ENCODE data around the gene TIAM2. TPM values are rescaled to one million over a fixed set of nuclear protein-coding genes. Genes with fewer than 3 reads are reported as not detected.

The TIAM2 gene
- total RNA-seq, 4 donors from 2014 or later = 25.7 to 77.1 (median 56.6) TPM

DNA sequence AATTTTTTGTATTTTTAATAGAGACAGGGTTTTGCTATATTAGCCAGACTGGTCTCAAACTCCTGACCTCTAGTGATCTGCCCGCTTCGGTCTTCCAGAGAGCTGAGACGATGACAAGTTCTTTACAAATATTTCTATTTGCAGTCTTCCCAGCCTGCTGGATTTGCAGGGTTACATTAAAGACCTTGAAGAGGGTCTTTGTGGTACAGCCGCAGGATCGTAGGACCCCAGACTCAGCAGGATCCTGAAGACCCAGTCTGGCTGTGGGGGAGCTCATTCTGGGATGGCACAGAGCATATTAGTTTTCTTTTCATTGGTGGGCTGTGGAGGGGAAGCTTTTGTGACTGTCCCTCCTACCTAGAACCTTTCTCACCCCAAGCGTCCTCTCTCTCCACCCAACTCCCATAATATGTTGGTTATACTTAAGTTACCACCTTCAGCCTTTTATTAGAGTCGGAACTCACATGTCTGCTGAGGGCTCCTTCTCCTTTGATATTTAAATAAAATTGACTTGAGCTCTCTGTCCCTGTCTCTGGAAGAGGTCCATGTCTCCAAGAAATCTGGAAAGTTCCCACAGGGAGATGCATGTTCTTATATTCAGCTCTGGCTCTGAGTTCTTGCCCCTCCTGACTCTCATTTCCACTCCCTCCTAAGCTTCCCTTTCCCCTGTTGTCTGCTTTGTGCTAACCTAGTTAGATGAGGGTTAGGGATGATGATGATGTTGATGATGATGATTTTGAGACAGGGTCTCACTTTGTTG is 72.0 kb downstream of the TIAM2 start:
- no peaks in the 10 kb centered on the region for H3K27me3 ChIP-seq
- intact Hi-C loops (cut with DNase I; ENCODE audit: low total_unique reads) = no loop called here
- H3K4me1 ChIP-seq = no peaks in the 10 kb centered on the region
- TF ChIP-seq POLR2A (IDR thresholded peaks at IDR 0.05) = no peak
- TF ChIP-seq, protein P1, sequence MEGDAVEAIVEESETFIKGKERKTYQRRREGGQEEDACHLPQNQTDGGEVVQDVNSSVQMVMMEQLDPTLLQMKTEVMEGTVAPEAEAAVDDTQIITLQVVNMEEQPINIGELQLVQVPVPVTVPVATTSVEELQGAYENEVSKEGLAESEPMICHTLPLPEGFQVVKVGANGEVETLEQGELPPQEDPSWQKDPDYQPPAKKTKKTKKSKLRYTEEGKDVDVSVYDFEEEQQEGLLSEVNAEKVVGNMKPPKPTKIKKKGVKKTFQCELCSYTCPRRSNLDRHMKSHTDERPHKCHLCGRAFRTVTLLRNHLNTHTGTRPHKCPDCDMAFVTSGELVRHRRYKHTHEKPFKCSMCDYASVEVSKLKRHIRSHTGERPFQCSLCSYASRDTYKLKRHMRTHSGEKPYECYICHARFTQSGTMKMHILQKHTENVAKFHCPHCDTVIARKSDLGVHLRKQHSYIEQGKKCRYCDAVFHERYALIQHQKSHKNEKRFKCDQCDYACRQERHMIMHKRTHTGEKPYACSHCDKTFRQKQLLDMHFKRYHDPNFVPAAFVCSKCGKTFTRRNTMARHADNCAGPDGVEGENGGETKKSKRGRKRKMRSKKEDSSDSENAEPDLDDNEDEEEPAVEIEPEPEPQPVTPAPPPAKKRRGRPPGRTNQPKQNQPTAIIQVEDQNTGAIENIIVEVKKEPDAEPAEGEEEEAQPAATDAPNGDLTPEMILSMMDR (IDR thresholded peaks at IDR 0.05) = no peak
- no peak overlapping the region for H3K4me3 ChIP-seq
- DNase-seq = no peak
- no peaks in the 10 kb centered on the region for H3K9me3 ChIP-seq
- H3K27ac ChIP-seq = no peak overlapping the region
- no peaks in the 10 kb centered on the region for H3K36me3 ChIP-seq

DNA sequence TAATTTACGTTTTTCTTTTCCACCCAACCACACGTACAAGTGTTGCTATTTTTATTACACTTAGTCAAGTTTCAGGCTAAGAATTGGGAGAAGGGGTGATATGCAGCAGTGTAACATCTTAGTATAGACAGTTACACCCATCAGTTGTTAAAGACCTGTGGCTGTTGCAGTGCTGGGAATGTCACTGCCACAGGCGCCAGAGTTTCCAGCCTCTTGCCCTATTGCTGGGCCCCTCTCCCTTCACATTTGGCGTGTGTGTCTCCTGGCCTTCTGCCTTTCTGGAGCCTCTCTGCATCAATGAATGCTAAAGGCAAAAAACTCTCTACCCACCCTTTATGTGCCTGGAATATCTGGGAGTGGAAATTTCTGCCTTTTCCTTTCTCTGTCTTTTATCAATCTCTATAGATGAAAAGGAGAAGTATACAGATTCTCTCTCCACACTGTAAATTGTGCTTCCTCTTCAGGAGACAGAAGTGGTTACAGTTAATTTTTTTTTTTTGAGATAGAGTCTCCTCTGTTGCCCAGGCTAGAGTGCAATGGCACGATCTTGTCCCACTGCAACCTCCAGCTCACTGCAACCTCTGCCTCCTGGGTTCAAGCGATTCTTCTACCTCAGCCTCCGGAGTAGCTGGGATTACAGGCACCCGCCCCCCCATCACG is 73.0 kb downstream of the TIAM2 start:
- intact Hi-C loops (cut with DNase I; ENCODE audit: low total_unique reads) = no loop called here
- Histone ChIP-seq H3K36me3 (no peaks in the 10 kb centered on the region), H3K4me1 (no peaks in the 10 kb centered on the region), H3K27ac (no peak overlapping the region), H3K4me3 (no peak overlapping the region), H3K9me3 (no peaks in the 10 kb centered on the region), H3K27me3 (no peaks in the 10 kb centered on the region)
- no peak for TF ChIP-seq POLR2A (IDR thresholded peaks at IDR 0.05)
- TF ChIP-seq, protein P1 (IDR thresholded peaks at IDR 0.05) = no peak
- DNase-seq = no peak

GRCh38 chr6:155069543-155069942 is 74.4 kb downstream of the TIAM2 start:
- Histone ChIP-seq H3K4me3 (no peak overlapping the region), H3K27ac (no peak overlapping the region), H3K27me3 (no peaks in the 10 kb centered on the region), H3K9me3 (no peaks in the 10 kb centered on the region), H3K4me1 (no peaks in the 10 kb centered on the region), H3K36me3 (no peaks in the 10 kb centered on the region)
- DNase-seq = no peak
- intact Hi-C loops (cut with DNase I; ENCODE audit: low total_unique reads) = no loop called here
- TF ChIP-seq POLR2A (IDR thresholded peaks at IDR 0.05) = no peak
- TF ChIP-seq, protein P1 (IDR thresholded peaks at IDR 0.05) = no peak

DNA sequence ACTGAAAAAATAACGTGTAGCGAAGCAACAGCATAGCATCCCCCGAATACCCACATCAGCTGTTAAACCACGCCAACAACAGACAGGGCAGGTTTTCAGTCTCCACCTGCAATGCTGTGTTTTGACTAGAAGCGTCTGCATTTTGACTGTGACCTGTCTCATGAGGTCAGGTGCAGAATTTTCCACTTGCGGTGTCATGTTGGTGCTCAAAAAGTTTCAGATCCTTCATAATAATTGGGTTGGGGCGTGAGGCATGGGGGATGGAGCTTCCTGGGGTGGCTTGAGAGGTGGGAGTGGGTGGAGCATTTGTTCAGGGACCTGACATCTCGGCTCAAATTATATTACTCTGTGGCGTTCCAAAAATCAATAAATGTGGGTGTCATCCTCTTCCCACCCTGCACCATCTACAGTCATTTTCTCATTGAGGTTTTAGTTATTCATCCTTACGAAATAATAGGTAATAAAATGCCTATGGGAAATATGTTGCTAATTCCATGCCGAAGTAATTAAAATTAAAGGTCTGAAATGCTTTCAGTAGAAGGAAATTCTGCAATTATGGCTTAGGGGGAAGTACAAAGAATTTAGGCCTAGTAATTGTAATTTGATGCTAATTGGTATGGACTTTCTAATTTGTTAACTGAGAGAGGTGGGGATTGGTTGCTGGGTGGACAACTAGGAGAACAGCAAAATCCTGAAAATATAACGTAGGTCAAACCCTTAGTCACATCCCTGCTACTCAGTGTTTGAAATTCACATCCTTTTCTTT is 81.0 kb downstream of the TIAM2 start:
- peak overlapping the region; percentile 66 to 76 for H3K27ac ChIP-seq
- intact Hi-C loops (cut with DNase I; ENCODE audit: low total_unique reads) = no loop called here
- DNase-seq = no peak

More for the DNA sequence above, 81.0 kb downstream of the TIAM2 start:
- no peak for TF ChIP-seq POLR2A (IDR thresholded peaks at IDR 0.05)
- TF ChIP-seq, protein P1 (IDR thresholded peaks at IDR 0.05) = no peak
- Histone ChIP-seq H3K9me3 (no peaks in the 10 kb centered on the region), H3K27me3 (no peaks in the 10 kb centered on the region), H3K36me3 (no peaks in the 10 kb centered on the region), H3K4me1 (no peaks in the 10 kb centered on the region), H3K4me3 (no peak overlapping the region)

All from uterus (tissue), 4 donors.